Hematopoietic multipotent progenitor cell treated with erythropoietin and hydrocortisone succinate and interleukin-3 and kit ligand, for 17 days (in vitro differentiated cells): Measurements from ENCODE around the gene BEGAIN.

Experiments
- DNase-seq: peaks from one replicate; pipeline ENCODE4 v3.0.0-alpha.2; 2015; ENCODE audit warnings: low spot score

BEGAIN gene

DNA sequence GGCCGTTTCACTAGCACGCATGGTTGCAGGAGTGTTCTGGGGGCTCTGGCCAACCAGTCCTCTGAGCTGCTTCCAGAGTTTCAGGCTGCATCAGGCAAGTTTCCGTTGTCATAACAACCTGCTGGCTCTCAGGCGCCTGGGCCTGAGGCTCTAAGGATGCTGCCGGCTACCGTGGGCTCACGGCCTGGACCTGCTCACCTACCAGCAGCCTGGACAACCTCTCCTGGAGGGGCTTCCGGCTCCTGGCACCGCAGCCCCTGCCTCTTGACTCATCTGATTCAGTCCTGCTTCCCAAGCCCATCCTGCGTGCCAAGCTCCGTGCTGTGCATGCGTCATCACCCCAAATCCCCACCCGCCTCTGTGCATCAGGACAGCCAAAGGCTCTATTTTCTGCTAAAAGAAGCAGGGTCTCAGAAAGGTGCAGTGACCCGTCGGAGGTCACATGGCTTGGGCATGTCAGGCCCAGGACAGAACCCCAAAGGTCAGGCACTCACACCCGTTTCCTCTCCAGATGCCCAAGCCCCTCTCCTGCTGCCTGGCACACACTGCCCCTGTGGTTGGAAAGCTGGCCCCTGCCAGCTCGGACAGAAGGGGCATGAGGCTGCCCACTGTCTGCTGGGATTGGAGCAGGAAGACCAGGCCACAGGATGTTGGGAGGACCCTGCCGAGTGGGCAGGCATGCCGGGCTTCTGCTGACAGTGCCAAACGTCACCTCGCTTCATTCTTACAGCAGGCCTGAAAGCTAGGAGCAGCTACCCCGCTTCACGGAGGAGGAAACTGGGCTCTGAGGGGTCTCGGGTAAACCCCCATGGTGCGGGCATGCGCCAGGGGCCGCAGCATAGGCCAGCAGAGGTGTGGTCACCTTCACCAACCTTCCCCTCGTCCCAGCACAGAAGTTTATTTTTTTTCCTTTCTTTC lies 5.7 kb downstream of the BEGAIN start:
- no peak for DNase-seq

DNA sequence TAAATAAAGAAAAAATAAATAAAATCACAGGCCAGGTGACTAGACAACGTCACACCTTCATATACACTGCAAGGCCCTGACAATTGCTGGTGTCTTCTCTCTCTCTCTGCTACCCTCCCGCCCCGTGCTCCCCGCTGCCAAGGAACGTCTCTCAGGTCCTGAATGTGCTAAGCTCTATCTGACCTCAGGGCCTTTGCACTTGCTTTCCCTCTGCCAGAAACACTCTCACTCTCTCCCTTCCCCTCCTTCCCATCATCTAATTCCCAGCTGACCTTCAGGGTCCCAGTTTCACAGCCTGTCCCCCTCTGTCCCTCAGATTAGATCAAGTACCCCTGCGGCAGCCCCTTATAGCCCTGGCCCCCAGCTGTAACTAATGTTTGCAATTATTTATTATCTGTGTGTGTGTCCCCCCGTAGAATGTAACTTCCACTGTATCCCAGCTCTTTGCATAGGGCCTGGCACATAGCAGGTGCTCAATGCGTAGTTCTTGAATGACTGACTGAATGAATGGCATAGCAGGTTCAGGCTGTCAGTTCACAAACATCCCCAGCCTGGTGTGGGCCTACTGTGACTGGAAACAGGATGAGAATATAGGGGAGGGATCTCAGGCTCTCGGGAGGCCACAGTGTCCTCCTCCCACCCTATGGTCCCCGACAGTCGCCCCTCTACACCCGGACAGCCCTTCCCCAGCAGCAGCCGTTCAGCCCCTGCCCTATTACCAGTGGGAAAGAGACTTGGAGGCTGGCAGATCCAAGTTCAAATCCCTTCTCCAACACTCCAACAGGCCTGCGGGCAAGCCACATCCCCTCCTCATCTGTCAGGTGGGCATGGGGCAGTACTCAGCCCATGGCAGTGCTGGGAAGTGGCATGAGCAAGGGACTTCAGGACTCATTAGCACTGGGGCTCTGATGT lies 6.6 kb downstream of the BEGAIN start:
- no peak for DNase-seq

DNA sequence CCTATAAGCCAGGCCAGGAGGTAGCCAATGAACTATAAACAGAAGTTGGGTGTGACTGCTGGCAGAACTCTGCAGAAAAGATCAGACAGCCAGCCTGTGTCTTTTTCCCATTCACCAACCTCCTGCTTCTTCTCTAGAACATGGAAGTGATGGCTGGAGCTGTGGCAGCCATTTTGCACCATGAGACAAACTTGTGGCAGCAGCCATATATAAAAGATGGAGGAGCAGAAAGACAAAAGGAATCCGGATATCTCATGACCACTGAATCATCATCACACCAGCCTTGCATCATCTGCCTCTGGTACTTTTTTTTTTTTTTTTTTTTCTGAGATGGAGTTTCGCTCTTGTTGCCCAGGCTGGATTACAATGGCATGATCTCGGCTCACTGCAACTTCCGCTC lies 8.7 kb downstream of the BEGAIN start:
- no peak for DNase-seq

DNA sequence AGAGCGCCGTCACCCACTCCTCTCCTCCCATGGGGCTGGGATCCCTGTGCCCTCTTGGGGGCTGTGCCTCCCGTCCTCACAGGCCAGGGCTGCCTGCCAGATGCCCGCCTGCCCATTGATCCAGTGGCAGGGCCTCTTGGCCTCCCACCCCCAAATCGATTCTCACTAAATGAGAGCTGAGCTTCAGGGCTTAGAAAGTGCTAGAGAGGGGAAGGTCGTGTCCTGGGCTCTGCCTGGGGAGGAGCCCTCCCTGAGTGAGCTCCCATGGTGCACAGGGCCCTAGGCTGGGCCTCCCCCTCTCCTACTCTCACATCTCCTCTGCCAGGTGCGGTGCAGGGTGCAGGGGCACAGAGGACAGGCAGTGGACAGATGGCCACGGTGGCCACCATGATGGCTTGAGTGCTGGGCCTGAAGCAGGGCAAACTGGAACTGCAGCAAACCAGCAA lies 9.2 kb downstream of the BEGAIN start:
- no peak for DNase-seq

DNA sequence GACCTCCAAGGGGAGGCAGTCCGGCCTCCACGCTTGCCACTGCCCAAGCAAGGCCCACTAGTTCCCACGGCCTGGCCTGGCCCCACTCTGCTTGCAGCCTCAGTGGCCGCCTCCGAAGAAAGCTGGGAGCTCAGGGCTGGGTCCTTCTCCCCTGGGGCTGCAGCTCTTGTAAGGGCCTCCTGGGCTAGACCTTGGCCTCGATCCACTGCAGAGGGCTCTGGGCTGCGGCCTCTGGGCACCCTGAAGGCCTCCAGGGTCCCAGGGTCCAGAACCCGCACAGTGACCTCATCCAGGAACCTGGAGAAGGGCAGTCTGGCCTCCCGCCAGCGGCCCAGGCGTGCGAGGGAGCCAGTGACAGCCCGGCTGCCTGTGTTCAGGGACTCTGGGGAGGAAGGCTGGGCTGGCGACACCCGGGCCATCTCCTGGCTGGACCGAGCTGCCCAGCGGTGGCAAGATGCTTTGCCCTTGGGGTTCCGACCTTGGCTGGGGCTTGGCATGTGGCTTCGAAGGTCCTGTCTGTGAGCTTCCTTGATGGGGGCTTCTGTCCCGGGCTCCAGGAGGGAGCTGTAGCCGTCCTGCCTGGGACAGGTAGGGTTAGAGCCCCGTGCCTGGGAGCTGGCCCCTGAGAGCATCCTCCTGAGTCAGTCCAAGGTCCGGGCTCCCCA lies 9.8 kb downstream of the BEGAIN start:
- DNase-seq: no peak

DNA sequence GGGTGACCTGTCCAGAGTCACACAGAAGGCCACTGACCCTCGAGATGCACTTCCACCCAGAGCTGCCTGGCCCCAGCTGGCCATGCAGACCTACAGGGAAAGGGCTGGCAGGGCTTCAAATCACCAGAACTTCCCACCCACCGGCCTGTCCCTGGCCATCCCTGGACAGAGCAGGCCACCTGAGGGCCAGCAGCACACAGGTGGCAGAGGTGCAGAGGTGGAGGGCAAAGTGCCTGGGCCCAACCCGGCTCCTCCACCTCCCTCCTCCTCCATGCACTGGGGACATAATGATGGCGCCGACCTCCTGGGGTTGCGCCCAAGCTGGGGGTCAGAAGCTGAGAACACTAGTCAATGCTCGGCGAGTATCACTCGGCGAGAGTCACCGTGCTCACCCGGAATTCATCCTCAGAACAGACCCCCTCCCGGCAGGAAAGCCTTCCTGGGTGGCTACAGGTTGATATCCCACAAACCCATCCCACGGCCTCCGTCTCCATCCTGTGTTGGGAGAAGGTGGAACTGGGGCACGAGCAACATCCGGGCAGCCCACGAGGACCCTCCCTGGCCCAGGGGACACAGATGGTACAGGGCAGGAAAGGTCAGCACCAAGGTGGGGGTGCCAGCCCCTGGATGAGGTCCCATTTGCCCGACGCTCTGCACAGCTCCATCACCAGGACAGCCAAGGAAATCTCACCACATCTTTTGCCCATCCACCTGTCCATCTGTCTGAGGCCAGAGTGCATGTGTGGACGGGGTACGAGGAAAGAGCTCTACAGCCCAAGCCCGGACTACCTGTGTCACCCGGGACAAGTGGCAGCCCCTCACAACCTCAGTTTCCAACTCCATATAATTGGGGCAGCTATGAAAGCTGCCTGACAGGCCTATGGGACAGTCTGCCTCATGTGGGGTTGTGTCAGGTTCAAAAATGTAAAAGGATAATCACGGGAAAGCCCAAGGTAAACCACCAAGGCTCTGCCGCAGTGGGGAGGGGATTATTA lies 10.8 kb downstream of the BEGAIN start:
- DNase-seq: no peak

DNA sequence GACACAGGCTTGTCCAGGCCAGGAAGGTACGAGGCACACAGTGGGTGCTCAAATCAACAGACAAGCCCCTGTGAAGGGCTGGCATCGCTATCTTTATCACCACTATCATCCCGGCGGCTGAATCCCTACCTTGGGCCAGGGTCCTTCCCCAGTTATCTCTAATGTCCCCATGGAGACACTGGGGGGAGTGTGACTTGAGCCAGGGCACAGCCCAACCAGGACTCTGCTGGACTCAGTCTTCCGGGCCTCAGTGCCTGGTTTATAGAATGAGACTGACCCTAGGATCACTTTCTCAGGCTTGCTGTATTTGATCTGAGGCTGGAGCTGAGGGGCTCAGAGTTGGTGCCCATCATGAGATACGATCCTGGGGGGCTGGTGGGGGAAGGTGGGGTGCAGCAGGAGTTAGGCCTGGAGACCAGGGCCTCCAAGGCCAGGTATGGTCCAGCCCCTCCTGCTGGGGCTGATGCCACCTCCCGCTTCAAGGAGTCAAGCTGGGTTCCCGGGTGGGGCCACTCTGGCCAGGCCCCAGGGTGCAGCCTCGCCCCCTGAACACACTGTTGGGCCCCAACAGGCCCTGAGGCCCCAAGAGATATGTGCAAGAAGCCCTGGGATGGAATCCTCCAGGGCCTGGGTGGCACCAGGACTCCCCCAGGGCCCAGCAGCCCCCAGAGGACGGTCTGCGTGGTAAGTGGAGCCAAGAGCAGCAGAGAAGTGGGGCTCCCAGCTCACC lies 11.8 kb downstream of the BEGAIN start:
- DNase-seq: no peak

DNA sequence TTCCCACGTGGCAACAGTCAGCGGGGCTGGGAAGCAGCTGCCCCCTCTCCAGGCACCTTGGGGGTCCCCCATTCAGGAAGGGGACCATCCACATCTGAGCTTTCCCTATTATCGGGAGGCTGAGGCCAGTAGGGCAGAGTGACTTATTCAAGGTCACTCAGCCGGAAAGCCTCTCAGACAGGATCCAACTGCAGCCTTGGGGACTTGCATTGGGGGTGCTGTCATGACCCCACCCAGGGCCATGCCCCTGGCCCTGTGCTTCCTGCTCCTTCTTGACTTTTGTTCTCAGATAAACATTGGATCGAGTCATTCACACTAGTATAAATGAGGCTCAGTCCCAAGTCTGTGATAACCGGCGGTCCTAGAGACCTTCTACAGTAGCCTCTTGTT lies 12.6 kb downstream of the BEGAIN start:
- DNase-seq: no peak

DNA sequence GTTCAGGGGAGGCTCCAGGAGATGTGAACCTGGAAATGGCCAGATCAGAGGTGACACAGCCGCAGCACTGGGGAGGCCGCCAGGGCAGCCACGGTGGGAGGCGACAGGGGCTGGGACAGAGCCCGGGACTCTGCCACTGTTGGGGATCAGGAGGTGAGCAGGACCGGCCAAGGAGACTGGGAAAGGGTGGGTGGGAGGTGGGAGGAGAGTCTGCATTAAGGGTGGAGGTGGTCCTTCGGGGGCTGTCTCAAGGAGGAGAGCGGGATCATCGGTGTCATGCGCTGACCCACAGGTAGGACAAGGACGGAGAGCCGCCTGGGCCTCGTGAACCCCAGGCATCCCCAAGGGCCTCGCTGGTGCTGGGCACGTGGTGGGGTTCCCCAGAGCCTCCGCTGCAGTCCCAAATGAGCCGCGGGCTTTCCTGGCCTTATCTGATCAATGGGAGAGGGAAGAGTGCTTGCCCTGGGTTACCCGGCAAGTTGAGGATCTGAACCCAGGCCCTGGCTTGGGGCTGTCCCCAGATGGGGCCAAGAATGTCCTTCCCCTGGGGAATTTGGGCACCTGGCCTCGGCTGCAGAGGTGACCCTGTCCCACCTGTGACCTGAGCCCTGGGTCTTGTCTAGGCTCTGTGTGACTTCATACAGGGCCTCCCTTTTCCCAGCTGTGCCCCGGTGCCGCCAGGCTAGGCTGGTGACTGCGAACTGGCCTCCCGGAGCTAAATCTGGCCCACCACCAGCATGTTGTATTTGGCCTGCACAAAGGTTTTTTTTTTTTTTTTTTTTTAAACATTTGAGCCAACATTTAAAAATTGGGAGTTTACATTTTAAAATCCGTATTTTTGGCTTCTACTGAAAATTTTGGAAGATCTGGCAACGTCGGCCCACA lies 13.2 kb downstream of the BEGAIN start:
- DNase-seq: no peak

DNA sequence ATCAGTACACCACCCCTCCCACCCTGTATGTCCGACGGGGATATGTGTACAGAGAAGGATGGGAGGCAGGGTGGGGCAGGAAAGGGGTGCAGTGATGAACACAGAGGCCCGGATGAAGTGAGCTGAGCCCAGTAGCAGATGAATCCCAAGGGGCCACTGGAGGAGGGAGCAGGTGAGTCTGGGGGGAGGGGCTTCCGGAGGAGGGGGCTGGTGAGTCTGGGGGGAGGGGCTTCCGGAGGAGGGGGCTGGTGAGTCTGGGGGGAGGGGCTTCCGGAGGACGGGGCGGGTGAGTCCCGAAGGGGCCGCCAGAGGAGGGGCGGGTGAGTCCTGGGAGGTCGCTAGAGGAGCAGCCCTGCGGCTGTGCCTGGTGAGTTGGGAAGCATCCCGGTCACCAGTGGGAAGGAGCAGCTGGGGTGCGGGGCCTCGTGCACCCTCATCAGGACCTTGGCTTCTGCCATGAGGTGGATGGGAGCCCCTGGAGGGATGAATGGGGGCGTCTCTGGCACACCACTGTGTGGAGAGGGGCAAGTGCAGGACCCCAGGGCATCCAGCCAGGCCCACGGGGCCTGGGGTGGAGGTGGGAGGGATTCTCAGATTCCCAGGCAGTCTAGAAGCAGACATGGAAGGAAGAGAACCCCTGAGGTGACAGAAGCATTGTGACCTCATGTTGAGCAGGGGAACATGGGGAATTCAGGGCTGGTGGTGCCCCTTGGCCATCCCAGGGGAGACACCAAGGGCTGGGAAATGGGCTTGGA lies 14.0 kb downstream of the BEGAIN start:
- DNase-seq: no peak

DNA sequence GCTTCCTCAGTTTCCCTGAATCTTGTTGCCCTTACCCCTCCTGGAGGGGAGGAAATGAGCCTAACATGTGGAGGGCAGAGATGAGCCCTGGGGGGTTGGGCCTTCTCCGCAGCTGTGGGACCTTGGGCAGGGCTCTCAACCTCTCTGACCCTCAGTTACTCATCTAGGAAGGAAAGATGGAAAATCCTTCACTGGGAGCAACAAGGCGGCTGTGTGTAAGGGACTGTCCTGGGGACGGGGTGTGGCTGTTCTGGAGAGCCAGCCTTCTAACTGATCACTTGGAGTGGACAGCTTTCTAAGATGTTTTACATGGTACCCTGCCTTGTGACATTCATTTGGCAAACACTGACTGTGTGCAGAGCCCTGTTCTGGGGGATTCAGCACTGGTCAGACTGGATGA lies 14.7 kb downstream of the BEGAIN start:
- DNase-seq: no peak

DNA sequence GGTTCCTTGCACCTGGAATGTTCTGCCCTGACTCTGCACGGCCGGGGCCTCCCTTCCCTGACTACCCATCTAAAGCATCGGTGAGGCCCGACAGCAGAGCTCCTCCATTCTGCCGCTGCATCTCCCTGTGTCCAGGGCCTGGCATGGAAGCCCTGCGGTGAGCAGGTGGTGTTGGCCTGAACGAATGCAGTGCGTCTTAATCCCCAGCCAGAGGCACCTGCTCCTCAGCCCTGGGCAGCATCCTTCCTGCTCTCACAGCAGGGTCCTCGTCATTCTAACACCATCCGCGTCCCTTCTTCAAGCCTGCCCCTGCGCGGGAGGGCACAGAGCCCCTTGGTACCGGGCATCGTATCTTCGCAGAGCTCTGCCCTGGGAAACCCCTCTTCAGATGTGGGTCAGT lies 15.4 kb downstream of the BEGAIN start:
- DNase-seq: no peak

DNA sequence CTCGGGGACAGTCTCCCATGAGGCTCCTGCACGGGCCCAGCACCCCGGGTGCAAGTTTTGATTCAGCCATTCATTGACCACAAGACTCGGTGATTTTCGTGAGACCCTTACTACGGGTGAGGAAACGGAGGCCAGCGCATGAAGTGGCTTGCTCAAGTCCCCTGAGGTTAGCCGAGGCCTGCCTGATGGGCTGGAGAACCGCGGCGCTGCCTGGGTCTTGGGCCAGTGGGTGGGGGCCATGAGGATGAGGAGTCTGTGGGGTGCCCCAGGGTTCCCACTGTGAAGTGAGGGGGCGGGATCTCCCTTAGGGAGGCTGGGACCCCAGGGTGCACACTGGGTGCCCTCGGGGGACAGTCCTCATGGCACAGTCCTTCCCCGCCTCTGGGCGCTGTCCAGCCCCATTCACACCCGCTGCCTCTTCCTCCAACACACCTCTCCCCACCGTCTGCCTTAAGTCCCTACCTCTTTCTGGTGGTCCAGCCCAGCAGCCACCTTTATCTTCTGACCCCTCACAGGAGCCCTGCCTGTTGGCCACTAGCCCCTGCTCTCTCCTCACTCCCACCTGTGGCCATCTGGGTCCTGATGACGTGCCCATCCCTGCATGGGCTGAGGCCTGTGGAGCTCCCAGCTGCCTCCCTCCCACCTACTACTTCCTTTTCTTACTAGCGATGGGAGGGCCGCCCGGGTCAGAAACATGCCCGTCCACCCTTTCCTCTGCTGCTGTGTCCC lies 16.3 kb downstream of the BEGAIN start:
- no peak for DNase-seq

DNA sequence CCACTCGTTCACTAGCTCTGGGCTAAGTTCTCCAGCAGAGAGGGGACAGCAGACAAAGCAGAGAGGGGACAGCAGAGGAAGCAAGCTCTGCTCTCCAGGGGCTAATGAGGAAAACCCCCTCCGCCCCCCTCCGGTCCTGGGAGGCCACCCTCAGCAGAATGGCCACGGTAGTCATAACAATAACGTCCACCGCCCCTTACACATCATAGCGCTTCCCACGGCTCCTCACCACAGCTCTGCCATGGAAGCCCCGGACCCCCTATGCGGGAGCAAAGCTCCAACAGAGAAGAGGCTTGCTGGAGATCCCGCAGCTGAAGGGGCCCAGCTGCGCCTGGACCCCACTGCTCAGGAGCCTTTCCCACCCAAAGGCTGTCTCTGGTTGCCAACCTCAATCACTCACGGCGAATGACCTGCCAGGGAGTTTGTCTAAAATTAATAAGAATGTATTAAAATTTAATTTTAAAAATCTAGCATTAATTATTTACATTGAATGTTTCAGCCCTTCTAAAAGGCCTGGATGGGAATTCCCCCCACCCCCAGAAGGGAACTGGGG lies 17.4 kb downstream of the BEGAIN start:
- no peak for DNase-seq

DNA sequence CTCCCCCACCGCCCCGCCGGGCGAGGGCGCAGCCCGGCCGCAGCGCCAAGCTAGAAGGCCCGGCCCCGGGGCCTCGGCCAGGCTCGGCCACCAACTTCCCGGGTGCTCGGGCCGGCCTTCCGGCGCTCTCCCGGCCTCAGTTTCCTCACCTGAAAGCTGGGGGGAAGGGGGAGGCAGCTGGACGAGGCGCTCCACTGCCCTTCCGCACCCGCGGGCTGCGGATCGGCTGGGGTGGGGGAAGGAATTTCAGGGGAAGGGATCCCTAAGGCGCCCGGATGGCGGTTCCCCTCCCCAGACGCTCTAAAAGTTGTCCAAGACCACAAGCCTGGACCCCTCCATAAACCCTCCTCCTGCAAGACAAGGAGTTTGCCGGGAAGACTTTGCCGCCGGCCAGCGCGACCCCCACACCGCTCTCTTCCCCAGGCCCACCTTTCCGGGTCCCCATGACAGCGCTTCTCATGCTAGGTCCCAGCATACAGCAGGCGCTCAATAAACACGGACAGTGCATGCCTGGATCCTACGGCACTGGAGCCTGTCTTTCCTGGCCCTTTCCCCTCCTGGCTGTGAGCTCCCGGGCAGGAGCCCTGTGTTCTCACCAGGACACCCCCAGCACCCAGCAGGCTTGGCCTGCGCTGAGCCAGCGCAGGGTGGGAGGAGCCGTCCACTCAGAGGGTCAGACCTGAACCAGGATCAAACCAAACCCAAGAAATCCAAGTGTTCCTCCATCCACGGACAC lies 18.1 kb downstream of the BEGAIN start:
- DNase-seq: no peak

DNA sequence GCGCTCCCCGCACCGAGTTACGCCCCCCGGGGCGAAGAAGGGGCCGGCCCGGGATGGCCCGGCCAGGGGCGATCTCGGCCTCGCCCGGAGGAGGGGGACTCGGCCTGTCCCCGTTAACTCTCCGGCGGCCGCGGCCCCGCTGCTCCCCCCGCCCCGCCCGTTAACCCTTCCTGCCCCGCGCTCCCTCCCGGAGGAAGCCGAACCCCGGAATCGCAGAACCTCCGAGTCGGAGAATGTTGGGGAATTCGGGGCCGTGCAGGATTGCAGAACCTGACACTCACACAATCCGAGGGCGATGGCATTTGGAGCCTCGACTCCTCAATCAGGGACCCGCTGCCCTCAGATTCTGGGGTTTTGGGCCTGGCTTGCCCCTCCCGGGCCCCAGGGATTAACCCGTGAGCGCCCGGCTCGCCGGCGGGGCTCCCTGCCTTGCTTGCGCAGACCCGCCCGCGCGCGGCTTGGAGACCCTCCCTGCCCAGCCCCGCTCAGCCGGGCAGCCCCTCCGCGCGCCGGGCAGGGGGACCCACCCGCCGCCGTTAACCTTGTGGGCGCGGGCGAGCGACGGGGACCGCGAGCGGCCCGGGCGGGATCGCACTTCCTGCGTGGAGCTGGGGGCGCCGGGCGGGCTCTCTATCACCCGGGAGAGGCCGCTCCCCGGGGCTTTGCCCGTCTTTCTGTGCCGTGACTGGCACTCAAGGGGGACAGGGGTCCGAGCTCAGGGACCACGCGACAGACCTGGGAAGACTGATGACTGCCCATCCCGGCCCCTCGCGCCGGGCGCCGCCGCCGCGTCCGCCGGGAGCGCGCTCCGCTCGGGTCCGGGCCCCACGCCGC lies 18.8 kb downstream of the BEGAIN start:
- no peak for DNase-seq
